NT2/D1 (cell line): Measurements from ENCODE around the gene SV2B.

ENCODE experiments used
- SUZ12 ChIP-seq: IDR thresholded peaks from 2 replicates; pipeline ENCODE4 v1.6.1; 2011; ENCODE audit not compliant: insufficient read length, insufficient read depth; ENCODE audit errors: extremely low read depth
- YY1 ChIP-seq: IDR thresholded peaks from 2 replicates; pipeline ENCODE4 v1.6.1; 2011; ENCODE audit not compliant: insufficient read length, insufficient read depth
- ZNF274 ChIP-seq: IDR thresholded peaks from 2 replicates; pipeline ENCODE4 v1.6.1; 2011; ENCODE audit warnings: mild to moderate bottlenecking, low read depth, low read length

DNA sequence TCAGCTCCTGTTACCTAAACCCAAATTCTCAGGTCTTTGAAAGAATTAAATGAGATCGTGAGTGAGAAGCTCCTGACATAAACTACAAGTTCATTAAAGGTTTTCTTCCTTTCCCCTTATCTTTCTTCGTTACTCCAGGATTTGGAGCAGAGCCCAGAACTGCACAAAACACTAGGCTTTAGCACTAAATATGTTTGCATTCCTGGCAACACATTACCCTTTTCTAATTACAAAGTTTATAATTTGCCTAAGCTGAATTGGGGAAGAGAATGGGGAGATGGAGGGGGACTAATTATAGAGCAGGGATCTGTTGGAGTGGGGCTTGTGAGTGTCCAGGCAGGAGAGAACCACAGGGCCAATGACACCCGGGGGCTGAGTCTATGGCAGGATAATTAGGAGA, 109.7 kb downstream of the SV2B start:
- TF ChIP-seq ZNF274 (no peak), YY1 (no peak), SUZ12 (no peak)
